Measurements from ENCODE around the gene CHAD.

CHAD gene

DNA sequence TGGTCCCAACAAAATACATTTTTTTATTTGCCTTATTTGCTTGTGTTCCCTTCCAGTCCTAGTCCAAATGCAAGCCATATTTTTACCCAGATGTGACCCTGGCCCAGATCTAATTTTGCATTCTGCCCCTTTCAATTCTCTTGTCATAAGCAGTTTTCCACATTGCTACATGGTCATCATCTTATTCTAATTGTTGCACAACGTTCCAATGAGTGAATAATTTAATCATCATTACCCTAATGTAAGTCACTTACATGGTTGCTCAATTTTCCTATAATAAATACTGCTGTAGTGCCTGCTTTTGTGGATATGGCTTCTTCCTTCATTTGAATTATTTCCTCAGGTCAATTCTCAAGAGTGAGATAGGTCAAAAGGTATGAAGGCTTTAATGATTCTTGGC is 22.8 kb upstream of the CHAD start:
- Histone ChIP-seq H3K9ac (ENCODE audit: low read depth, low read length) (no peak overlapping the region), H3K4me3 (ENCODE audit: low read depth, low read length) (no peak overlapping the region), H3K36me3 (ENCODE audit: control insufficient read depth, insufficient read depth, low read length) (no peaks in the 10 kb centered on the region), H3K9me3 (ENCODE audit: control insufficient read depth, insufficient read depth, low read length) (no peaks in the 10 kb centered on the region), H3K4me1 (ENCODE audit: control insufficient read depth, insufficient read depth, low read length) (no peaks in the 10 kb centered on the region), H3K27ac (ENCODE audit: low read depth, low read length) (no peak overlapping the region), H3K27me3 (ENCODE audit: control insufficient read depth, insufficient read depth, low read length) (no peaks in the 10 kb centered on the region)

DNA sequence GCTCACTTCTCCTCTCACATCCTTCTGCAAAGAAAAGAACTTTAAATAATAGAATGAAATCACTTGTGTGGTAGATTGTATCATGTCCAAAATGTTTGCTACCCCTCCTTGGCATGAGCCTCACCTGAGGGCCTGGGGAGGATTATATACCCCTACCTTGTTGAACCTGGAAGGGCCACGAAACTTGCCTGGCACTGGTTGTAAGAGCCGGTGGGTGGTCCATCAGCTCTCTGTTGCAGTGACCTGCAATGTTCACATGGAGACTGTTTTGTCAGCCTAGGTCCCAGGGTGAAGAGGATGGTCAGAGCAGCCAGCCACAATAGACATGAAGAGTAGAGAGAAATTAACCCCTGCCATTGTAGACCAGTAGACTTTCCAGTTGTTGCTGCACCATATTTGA is 20.2 kb upstream of the CHAD start:
- no peaks in the 10 kb centered on the region for H3K4me1 ChIP-seq (ENCODE audit: control insufficient read depth, insufficient read depth, low read length)

DNA sequence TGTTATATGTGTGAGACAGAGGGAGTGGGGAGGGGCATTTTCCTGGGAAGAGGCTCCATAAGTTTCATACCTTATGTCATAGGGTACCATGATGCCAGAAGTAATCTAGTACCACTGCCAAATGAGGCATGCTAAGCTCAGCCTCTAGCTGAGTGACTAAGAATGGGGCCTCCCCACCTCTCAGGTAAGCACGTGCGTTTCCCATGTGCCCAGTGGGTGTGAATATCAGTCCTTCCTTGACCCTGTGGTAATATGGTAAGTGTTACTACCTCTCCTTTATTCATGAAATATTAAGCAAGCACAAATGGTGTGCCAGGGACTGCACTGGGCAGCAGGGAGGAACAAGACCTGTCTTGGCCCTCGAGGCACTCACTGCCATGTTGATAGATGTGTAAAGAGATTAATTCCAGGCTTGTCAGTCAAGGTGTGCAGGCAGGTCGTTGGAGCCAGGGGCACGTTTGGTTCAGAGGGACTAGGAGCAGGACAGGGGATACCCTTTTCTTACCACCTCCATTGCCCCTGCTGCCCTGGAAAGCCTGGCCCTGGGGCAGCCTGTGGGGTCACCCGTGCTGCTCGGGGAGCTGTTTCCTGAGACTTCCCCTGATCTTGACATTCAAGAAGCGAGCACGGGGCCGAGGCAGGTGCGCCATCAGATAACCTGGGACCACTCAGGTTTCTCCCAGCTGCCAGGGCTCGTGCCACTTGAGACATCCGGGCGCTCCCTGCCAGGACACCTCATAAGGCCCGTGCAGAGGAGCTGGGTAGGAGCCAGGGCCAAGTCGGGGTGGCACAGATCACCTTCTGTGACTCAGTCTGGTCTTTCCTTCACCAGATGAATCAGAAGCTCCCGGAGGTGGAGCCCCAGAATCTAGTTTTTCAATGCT is 18.8 kb upstream of the CHAD start:
- Histone ChIP-seq H3K9me3 (ENCODE audit: control insufficient read depth, insufficient read depth, low read length) (no peaks in the 10 kb centered on the region), H3K4me1 (ENCODE audit: control insufficient read depth, insufficient read depth, low read length) (no peaks in the 10 kb centered on the region), H3K27me3 (ENCODE audit: control insufficient read depth, insufficient read depth, low read length) (no peaks in the 10 kb centered on the region), H3K4me3 (ENCODE audit: low read depth, low read length) (no peak overlapping the region), H3K36me3 (ENCODE audit: control insufficient read depth, insufficient read depth, low read length) (peaks cover 27% of the 10 kb centered on the region), H3K27ac (ENCODE audit: low read depth, low read length) (no peak overlapping the region), H3K9ac (ENCODE audit: low read depth, low read length) (no peak overlapping the region)

More for the DNA sequence above, 20.2 kb upstream of the CHAD start:
- H3K27me3 ChIP-seq (ENCODE audit: control insufficient read depth, insufficient read depth, low read length), result no peaks in the 10 kb centered on the region
- no peak overlapping the region for H3K9ac ChIP-seq (ENCODE audit: low read depth, low read length)
- no peaks in the 10 kb centered on the region for H3K9me3 ChIP-seq (ENCODE audit: control insufficient read depth, insufficient read depth, low read length)
- no peak overlapping the region for H3K27ac ChIP-seq (ENCODE audit: low read depth, low read length)
- H3K4me3 ChIP-seq (ENCODE audit: low read depth, low read length), result no peak overlapping the region
- peaks cover 19% of the 10 kb centered on the region for H3K36me3 ChIP-seq (ENCODE audit: control insufficient read depth, insufficient read depth, low read length)

DNA sequence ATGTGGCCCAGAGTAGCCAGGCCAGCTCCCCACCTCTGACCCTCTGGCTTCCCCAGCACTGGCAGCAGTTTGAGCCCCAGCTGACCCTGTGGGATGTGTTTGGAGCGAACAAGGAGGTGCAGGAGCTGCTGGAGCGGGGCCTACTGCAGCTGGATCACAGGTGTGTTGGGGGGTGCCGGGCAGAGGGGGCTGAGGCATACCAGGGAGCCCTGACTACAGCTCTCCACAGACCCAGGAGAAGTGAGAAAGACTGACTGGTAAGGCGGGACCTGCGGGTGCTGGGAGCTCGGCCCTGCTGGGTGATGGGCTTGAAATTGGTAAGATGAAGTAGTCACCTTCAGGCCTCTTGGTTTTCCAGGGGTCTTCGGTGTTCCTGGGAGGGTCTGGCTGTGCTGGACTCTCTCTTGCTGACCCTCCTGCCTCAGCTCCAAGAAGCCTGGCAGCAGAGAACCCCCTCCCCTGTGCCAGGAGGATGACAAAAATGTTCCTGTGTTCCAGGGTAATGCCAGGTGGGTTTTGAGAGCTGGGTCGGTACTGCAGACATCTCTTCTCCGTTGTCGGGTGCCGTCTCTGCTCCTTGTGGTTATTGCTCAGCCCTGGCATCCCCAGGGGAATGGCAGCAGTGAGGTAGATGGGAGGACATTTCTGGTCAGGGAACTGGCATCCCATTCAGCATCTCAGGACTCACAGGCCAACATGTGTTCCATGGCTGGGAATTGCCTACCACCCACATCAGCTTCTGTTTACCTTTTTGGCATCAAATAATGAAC is 15.9 kb upstream of the CHAD start:
- Histone ChIP-seq H3K9me3 (ENCODE audit: control insufficient read depth, insufficient read depth, low read length) (no peaks in the 10 kb centered on the region), H3K27me3 (ENCODE audit: control insufficient read depth, insufficient read depth, low read length) (no peaks in the 10 kb centered on the region), H3K27ac (ENCODE audit: low read depth, low read length) (no peak overlapping the region), H3K4me1 (ENCODE audit: control insufficient read depth, insufficient read depth, low read length) (no peaks in the 10 kb centered on the region), H3K9ac (ENCODE audit: low read depth, low read length) (no peak overlapping the region), H3K4me3 (ENCODE audit: low read depth, low read length) (no peak overlapping the region), H3K36me3 (ENCODE audit: control insufficient read depth, insufficient read depth, low read length) (peaks cover 44% of the 10 kb centered on the region)

DNA sequence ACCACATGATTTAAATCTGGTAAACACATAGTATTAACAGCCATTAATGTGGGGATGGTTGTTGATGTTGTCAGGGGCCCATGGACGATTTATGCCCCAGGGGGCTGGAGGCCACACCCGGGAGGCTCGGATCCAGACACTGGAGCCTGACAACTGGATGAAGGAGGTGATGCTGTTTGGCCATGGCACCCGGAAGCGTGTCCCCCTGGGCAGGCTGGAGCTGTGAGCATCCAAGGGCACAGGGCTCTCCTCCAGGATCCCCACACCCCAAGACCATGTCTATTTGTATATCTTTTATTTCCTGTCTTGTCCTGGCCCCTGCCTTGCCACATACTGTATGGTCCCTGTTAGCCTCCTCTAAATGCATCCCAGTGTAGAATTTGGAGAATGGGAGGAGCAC is 14.6 kb upstream of the CHAD start:
- Histone ChIP-seq H3K27ac (ENCODE audit: low read depth, low read length) (no peak overlapping the region), H3K4me3 (ENCODE audit: low read depth, low read length) (no peak overlapping the region), H3K36me3 (ENCODE audit: control insufficient read depth, insufficient read depth, low read length) (peaks cover 44% of the 10 kb centered on the region), H3K9me3 (ENCODE audit: control insufficient read depth, insufficient read depth, low read length) (no peaks in the 10 kb centered on the region), H3K9ac (ENCODE audit: low read depth, low read length) (no peak overlapping the region), H3K4me1 (ENCODE audit: control insufficient read depth, insufficient read depth, low read length) (no peaks in the 10 kb centered on the region), H3K27me3 (ENCODE audit: control insufficient read depth, insufficient read depth, low read length) (no peaks in the 10 kb centered on the region)

DNA sequence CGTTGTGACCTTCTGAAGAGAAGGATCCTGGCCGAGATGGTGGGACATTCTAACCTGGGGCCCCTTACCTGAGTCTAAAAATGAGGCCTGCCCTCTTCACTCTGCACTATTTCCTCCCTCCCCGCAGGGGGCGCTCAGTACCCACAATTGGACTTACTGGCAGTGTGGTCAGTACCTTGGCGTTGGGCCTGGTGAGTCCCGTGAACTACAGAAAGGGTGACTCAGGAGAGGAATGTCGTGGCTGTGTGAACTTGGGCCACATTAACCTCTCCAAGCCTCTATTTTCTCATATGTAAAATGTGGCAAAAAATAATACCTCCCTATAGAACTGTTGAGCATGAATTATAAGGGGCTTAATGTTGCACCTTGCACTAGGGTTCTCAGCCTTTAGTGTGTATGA is 13.8 kb upstream of the CHAD start:
- Histone ChIP-seq H3K36me3 (ENCODE audit: control insufficient read depth, insufficient read depth, low read length) (peaks cover 44% of the 10 kb centered on the region), H3K9ac (ENCODE audit: low read depth, low read length) (no peak overlapping the region), H3K27ac (ENCODE audit: low read depth, low read length) (no peak overlapping the region), H3K4me1 (ENCODE audit: control insufficient read depth, insufficient read depth, low read length) (no peaks in the 10 kb centered on the region), H3K27me3 (ENCODE audit: control insufficient read depth, insufficient read depth, low read length) (no peaks in the 10 kb centered on the region; the same call in 1 of the 2 replicates), H3K4me3 (ENCODE audit: low read depth, low read length) (no peak overlapping the region), H3K9me3 (ENCODE audit: control insufficient read depth, insufficient read depth, low read length) (no peaks in the 10 kb centered on the region)

DNA sequence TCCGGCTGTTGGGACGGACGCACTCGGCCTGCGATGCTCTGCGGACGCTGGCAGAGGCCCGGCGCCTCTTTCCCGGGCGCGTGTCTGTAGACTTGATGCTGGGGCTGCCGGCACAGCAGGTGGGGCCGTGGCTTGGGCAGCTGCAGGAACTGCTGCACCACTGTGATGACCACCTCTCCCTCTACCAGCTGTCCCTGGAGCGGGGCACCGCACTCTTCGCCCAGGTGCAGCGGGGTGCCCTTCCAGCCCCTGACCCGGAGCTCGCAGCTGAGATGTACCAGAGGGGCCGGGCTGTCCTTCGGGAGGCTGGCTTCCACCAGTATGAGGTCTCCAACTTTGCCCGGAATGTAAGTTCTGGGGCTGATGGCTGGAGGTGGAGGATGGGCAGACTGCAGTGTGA is 13.4 kb upstream of the CHAD start:
- H3K27me3 ChIP-seq (ENCODE audit: control insufficient read depth, insufficient read depth, low read length), result no peaks in the 10 kb centered on the region; the same call in 1 of the 2 replicates
- H3K9ac ChIP-seq (ENCODE audit: low read depth, low read length), result no peak overlapping the region
- H3K36me3 ChIP-seq (ENCODE audit: control insufficient read depth, insufficient read depth, low read length), result peaks cover 44% of the 10 kb centered on the region

DNA sequence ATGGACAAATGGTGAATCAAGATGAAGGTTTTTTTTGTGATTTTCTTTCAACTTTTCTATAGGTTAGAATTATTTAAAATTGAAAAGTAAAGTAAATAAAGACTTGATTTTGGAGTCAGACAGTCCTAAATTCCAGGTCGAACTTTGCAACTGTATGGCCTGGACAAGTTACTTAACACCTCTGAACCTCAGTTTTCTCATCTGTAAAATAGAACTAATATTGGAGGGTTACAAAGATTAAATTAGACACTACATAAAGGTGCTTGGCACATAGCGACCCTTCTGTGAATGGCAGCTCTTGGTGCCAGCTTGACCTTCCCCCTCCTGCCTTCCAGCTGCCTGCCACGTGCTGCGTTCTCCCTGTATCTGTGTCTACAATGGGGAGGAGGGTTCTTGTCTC is 13.0 kb upstream of the CHAD start:
- Histone ChIP-seq H3K9ac (ENCODE audit: low read depth, low read length) (no peak overlapping the region), H3K27me3 (ENCODE audit: control insufficient read depth, insufficient read depth, low read length) (peaks cover under 1% of the 10 kb centered on the region; the same call in 1 of the 2 replicates), H3K36me3 (ENCODE audit: control insufficient read depth, insufficient read depth, low read length) (peaks cover 44% of the 10 kb centered on the region), H3K4me1 (ENCODE audit: control insufficient read depth, insufficient read depth, low read length) (no peaks in the 10 kb centered on the region), H3K9me3 (ENCODE audit: control insufficient read depth, insufficient read depth, low read length) (no peaks in the 10 kb centered on the region), H3K27ac (ENCODE audit: low read depth, low read length) (no peak overlapping the region), H3K4me3 (ENCODE audit: low read depth, low read length) (no peak overlapping the region)

More for the DNA sequence above, 13.4 kb upstream of the CHAD start:
- Histone ChIP-seq H3K27ac (ENCODE audit: low read depth, low read length) (no peak overlapping the region), H3K4me1 (ENCODE audit: control insufficient read depth, insufficient read depth, low read length) (no peaks in the 10 kb centered on the region), H3K4me3 (ENCODE audit: low read depth, low read length) (no peak overlapping the region), H3K9me3 (ENCODE audit: control insufficient read depth, insufficient read depth, low read length) (no peaks in the 10 kb centered on the region)

DNA sequence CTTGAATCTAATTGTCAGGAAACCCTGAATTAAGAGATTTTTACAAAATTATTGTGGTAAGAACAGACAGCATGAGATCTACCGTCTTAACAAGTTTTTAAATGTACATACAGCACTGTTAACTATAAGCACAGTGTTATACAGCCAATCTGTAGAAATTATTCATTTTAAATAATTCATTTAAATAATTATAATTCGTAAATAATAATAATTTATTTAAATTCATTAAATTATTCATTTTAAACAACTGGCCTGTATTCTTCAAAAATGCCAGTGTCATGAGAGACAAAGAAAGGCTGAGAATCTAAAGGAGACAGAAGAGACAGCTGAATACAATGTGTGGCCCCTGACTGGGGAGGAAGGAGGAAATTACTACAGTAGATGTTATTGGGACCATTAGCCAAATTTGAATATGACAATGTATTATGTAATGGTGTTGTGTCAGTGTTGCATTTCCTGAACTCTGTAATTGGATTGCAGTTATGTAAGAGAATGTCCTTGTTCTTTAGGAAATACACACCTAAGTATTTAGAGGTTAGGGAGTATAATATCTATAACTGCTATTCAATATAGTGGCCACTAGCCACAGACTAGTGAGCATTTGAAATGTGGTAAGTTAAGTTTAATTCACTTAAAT is 12.3 kb upstream of the CHAD start:
- Histone ChIP-seq H3K4me1 (ENCODE audit: control insufficient read depth, insufficient read depth, low read length) (no peaks in the 10 kb centered on the region), H3K27me3 (ENCODE audit: control insufficient read depth, insufficient read depth, low read length) (peaks cover 5% of the 10 kb centered on the region; the same call in 1 of the 2 replicates), H3K4me3 (ENCODE audit: low read depth, low read length) (no peak overlapping the region), H3K27ac (ENCODE audit: low read depth, low read length) (no peak overlapping the region), H3K9me3 (ENCODE audit: control insufficient read depth, insufficient read depth, low read length) (no peaks in the 10 kb centered on the region), H3K9ac (ENCODE audit: low read depth, low read length) (no peak overlapping the region), H3K36me3 (ENCODE audit: control insufficient read depth, insufficient read depth, low read length) (peaks cover 44% of the 10 kb centered on the region)

DNA sequence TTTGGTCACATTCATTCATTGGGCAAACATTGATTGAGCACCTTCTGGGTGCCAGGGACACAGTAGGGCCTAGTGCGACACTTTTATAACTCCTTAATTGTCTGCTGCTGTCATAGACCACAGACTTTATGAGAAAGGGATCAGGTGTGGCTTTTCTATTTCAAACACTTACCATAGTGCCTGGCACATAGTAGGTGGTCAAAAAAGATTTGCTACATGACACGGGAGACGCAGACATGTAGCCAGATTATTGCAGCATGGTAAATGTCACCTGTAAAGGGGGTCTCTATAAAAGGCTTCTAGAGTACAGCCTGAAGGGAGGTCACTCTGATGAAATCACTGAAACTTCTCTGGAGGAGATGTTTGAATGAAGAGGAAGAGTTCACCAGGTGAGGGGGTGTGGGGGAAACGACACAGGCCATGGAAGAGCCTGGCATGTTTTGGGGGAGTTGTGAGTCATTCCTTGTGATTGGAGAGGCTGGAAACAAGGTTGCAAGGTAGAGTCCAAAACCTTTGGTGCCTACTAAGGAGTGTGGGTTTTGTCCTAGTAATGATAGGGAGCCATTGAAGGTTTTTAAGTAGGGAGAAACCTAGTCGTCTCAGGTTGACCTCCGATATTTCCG is 11.6 kb upstream of the CHAD start:
- H3K9me3 ChIP-seq (ENCODE audit: control insufficient read depth, insufficient read depth, low read length), result no peaks in the 10 kb centered on the region
- H3K27me3 ChIP-seq (ENCODE audit: control insufficient read depth, insufficient read depth, low read length), result peaks cover 5% of the 10 kb centered on the region; the same call in 1 of the 2 replicates
- H3K4me3 ChIP-seq (ENCODE audit: low read depth, low read length), result no peak overlapping the region; the same call in 1 of the 2 replicates
- H3K9ac ChIP-seq (ENCODE audit: low read depth, low read length), result no peak overlapping the region
- H3K36me3 ChIP-seq (ENCODE audit: control insufficient read depth, insufficient read depth, low read length), result peaks cover 39% of the 10 kb centered on the region
- H3K27ac ChIP-seq (ENCODE audit: low read depth, low read length), result no peak overlapping the region
- H3K4me1 ChIP-seq (ENCODE audit: control insufficient read depth, insufficient read depth, low read length), result no peaks in the 10 kb centered on the region
